ENCODE measurements around the gene USP53. TPM values are rescaled to one million over a fixed set of nuclear protein-coding genes. Genes with fewer than 3 reads are reported as not detected.
A peak's percentile ranks its signal among the peaks of the same experiment; 100 is the strongest.

USP53 gene
- total RNA-seq, 1 donor from 2014 or later = 19.8 TPM

DNA sequence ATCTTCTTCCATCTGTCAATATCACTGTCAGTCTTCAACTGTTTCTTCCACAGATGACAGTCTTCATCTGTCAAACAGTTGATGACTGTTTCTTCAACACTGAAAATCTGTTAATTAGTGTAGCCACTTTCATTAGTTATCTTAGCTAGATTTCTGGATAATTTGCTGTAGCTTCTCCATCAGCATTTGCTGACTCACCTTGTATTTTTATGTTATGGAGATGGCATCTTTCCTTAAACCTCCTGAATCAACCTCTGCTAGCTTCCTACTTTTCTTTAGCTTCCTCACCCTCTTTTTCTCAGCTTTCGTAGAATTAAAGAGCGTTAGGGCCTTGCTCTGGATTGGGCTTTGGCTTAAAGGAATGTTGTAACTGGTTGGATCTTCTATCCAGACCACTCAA lies 25.1 kb downstream of the USP53 start:
- peaks cover 4% of the 10 kb centered on the region for H3K4me1 Mint-ChIP-seq (ENCODE audit: low read depth)
- H3K27ac Mint-ChIP-seq = no peak overlapping the region
- H3K4me3 Mint-ChIP-seq (ENCODE audit: low read depth) = no peak overlapping the region
- DNase-seq (ENCODE audit: low spot score, unreplicated experiment) = no peak
- H3K9me3 Mint-ChIP-seq (ENCODE audit: low read depth) = no peaks in the 10 kb centered on the region
- TF ChIP-seq, protein P1, sequence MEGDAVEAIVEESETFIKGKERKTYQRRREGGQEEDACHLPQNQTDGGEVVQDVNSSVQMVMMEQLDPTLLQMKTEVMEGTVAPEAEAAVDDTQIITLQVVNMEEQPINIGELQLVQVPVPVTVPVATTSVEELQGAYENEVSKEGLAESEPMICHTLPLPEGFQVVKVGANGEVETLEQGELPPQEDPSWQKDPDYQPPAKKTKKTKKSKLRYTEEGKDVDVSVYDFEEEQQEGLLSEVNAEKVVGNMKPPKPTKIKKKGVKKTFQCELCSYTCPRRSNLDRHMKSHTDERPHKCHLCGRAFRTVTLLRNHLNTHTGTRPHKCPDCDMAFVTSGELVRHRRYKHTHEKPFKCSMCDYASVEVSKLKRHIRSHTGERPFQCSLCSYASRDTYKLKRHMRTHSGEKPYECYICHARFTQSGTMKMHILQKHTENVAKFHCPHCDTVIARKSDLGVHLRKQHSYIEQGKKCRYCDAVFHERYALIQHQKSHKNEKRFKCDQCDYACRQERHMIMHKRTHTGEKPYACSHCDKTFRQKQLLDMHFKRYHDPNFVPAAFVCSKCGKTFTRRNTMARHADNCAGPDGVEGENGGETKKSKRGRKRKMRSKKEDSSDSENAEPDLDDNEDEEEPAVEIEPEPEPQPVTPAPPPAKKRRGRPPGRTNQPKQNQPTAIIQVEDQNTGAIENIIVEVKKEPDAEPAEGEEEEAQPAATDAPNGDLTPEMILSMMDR (IDR thresholded peaks at IDR 0.05; ENCODE audit: unreplicated experiment) = no peak
- H3K36me3 Mint-ChIP-seq (ENCODE audit: insufficient read depth) = peaks cover 3% of the 10 kb centered on the region
- no peaks in the 10 kb centered on the region for H3K27me3 Mint-ChIP-seq

DNA sequence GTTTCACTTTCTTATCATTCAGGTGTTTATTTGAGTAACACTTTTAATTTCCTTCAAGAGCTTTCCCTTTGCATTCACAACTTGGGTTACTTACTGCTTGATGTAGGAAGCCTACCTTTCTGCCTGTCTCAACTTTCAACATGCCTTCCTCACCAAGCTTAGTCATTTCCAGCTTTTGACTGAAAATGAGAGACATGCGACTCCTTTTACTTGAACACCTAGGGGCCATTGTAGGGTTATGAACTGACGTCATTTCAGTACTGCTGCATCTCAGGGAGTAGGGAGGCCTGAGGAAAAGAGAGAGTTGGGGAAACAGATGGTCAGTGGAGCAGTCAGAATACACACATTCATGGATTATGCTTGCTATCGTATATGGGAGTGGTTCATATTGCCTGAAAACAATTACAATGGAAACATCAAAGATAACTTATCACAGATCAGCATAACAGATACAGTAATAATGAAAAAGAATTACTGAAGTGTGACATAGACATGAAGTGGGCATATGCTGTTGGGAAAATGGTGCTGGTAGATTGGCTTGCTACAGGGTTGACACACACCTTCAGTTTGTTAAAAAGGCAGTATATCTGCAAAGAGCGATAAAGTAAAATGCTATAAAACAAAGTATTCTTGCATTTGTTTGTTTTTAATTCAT lies 25.7 kb downstream of the USP53 start:
- Mint-ChIP-seq H3K27me3 (no peaks in the 10 kb centered on the region), H3K9me3 (ENCODE audit: low read depth) (no peaks in the 10 kb centered on the region), H3K4me1 (ENCODE audit: low read depth) (peaks cover 4% of the 10 kb centered on the region), H3K27ac (peak overlapping the region; percentile 9), H3K4me3 (ENCODE audit: low read depth) (no peak overlapping the region), H3K36me3 (ENCODE audit: insufficient read depth) (peaks cover 3% of the 10 kb centered on the region)
- TF ChIP-seq, protein P1 (IDR thresholded peaks at IDR 0.05; ENCODE audit: unreplicated experiment) = no peak
- DNase-seq (ENCODE audit: low spot score, unreplicated experiment) = no peak

DNA sequence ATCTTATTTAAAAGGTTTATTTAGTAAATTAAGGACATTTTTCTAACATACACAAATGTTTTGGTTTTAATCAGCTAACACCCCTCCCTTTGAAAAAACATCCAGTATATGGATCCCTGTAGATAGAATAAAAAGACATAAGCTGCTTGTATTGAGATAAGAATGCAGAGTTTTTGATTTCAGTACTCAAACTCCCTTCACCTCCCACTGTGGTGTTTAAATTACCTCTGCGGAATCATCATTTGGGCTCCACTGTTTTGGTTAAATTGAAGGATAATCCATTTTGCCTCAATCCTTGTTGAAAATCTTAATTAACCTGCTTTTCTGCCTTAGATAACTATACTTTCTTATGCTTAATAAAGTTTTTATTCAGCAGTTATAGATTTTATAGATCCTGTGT lies 27.6 kb downstream of the USP53 start:
- no peaks in the 10 kb centered on the region for H3K4me1 Mint-ChIP-seq (ENCODE audit: low read depth)
- TF ChIP-seq, protein P1 (IDR thresholded peaks at IDR 0.05; ENCODE audit: unreplicated experiment) = no peak
- no peak overlapping the region for H3K4me3 Mint-ChIP-seq (ENCODE audit: low read depth)
- no peak for DNase-seq (ENCODE audit: low spot score, unreplicated experiment)
- no peaks in the 10 kb centered on the region for H3K27me3 Mint-ChIP-seq
- peaks cover 1% of the 10 kb centered on the region for H3K36me3 Mint-ChIP-seq (ENCODE audit: insufficient read depth)
- H3K9me3 Mint-ChIP-seq (ENCODE audit: low read depth) = no peaks in the 10 kb centered on the region
- H3K27ac Mint-ChIP-seq = no peak overlapping the region

DNA sequence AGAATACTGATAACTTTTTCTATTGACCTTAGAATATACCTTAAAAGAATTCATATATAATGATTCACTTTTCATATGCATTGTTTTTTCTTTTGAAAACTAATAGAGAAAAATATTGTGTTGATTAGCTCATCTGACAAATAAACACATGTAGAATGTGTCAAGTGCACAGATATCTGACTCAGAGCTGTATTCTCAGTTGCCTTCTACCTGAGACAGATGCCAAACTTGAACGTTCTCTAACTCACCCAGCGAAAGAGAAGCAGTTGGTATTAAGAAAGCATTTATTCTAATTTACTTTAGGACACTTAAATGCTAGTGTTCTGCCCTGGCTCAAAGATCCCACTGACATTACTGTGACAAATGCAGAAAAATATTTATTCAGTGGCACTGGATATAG lies 28.1 kb downstream of the USP53 start:
- Mint-ChIP-seq H3K27ac (no peak overlapping the region), H3K27me3 (no peaks in the 10 kb centered on the region), H3K36me3 (ENCODE audit: insufficient read depth) (peaks cover 1% of the 10 kb centered on the region), H3K9me3 (ENCODE audit: low read depth) (no peaks in the 10 kb centered on the region), H3K4me3 (ENCODE audit: low read depth) (no peak overlapping the region), H3K4me1 (ENCODE audit: low read depth) (no peaks in the 10 kb centered on the region)
- DNase-seq (ENCODE audit: low spot score, unreplicated experiment) = no peak
- TF ChIP-seq, protein P1 (IDR thresholded peaks at IDR 0.05; ENCODE audit: unreplicated experiment) = no peak

DNA sequence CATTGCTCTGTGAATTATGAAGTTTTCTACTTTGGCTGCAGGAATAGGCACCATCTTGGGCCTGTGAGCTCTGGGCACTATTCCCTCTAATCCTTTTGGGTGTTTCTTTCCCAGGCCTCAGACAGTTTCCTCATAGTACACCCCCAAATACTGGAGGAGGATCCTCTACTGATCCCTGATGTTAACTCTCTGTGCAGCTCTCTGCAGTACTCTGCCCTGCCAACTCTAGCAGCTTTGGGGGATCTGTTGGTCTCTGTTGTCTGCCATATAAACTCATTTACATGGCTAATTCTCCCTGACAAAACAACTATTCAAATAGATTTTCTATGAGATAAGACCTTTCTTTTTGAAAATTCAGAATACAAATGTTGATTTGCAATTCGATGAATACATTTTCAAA lies 29.9 kb downstream of the USP53 start:
- no peak for DNase-seq (ENCODE audit: low spot score, unreplicated experiment)
- H3K4me3 Mint-ChIP-seq (ENCODE audit: low read depth) = no peak overlapping the region
- H3K27me3 Mint-ChIP-seq = no peaks in the 10 kb centered on the region
- H3K4me1 Mint-ChIP-seq (ENCODE audit: low read depth) = no peaks in the 10 kb centered on the region
- H3K27ac Mint-ChIP-seq = no peak overlapping the region
- peaks cover 4% of the 10 kb centered on the region for H3K36me3 Mint-ChIP-seq (ENCODE audit: insufficient read depth)
- no peaks in the 10 kb centered on the region for H3K9me3 Mint-ChIP-seq (ENCODE audit: low read depth)
- TF ChIP-seq, protein P1 (IDR thresholded peaks at IDR 0.05; ENCODE audit: unreplicated experiment) = no peak
